ENCODE measurements around the gene EDEM3.

The EDEM3 gene

GRCh38 chr1:184646824-184647223 is 107.8 kb downstream of the EDEM3 start:
- no peak overlapping the region for H3K18ac ChIP-seq (ENCODE audit: low read length)
- no peak overlapping the region for H4K8ac ChIP-seq (ENCODE audit: low read depth, low read length)
- no peak overlapping the region for H4K91ac ChIP-seq (ENCODE audit: low read depth, low read length)
- no peak overlapping the region for H3K14ac ChIP-seq (ENCODE audit: low read length)
- H2AFZ ChIP-seq (ENCODE audit: insufficient read depth, low read length, poor library complexity): no peak overlapping the region
- no peak for DNase-seq
- WGBS (ENCODE audit: extremely low coverage, insufficient coverage, insufficient read length): no CpG with 5 or more reads among the region's 3 CpGs
- H3K4ac ChIP-seq (ENCODE audit: low read depth, low read length): no peak overlapping the region
- no peak overlapping the region for H2BK5ac ChIP-seq (ENCODE audit: low read depth, low read length, poor library complexity)
- H3K4me3 ChIP-seq (ENCODE audit: low read depth, low read length): peak overlapping the region; percentile 11
- H3K23ac ChIP-seq (ENCODE audit: low read length): no peak overlapping the region
- H2BK120ac ChIP-seq (ENCODE audit: insufficient read depth, low read length, poor library complexity): no peak overlapping the region
- H3K9ac ChIP-seq (ENCODE audit: low read length): no peak overlapping the region
- no peaks in the 10 kb centered on the region for H3K27me3 ChIP-seq (ENCODE audit: insufficient read depth, low read length)
- H3K79me1 ChIP-seq (ENCODE audit: low read length): no peaks in the 10 kb centered on the region
- no peak overlapping the region for H2AK5ac ChIP-seq (ENCODE audit: low read length)
- no peak overlapping the region for H3K27ac ChIP-seq (ENCODE audit: low read depth, low read length)
- no peak overlapping the region for H3K4me2 ChIP-seq (ENCODE audit: low read length)
- H3K79me2 ChIP-seq (ENCODE audit: control insufficient read depth, insufficient read depth, low read length, poor library complexity): no peaks in the 10 kb centered on the region
- no peaks in the 10 kb centered on the region for H3K9me3 ChIP-seq (ENCODE audit: insufficient read depth, low read depth, low read length)
- H3K36me3 ChIP-seq (ENCODE audit: control insufficient read depth in 1 of 2, insufficient read depth in 2 of 2, low read length in 2 of 2): no peaks in the 10 kb centered on the region
- H3K4me1 ChIP-seq (ENCODE audit: control insufficient read depth in 1 of 2, insufficient read depth in 2 of 2, low read length in 2 of 2): peaks cover 0 to 2% of the 10 kb centered on the region in 2 experiments
- H4K12ac ChIP-seq (ENCODE audit: low read depth, low read length): no peak overlapping the region
- H2BK12ac ChIP-seq (ENCODE audit: low read length): no peak overlapping the region

DNA sequence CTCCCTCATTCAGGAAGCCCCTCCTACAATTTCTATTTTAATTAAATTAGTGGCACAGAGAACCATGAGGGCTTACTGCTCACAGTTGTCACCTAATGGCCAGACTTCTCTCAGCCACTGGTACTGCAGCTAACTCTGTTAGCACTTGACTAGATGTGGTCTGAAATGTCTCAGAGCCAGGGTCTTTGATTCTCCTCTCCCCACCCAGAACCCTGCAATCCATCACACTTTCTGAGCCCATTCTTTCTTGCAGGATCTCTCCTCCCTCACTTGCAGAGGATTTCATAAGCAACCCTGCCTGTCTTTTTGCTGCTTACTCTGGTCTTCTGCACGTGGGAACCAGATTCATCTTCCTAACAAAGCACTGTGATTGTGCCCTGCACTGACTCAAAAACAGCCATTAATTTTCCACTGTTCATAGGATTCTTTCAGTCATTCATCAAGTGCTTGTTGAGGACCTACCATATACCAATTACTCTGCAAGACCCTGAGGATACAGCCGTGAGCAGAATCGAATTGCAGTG is 108.4 kb downstream of the EDEM3 start:
- H3K4me2 ChIP-seq (ENCODE audit: low read length): no peak overlapping the region
- no peak overlapping the region for H3K18ac ChIP-seq (ENCODE audit: low read length)
- H2BK120ac ChIP-seq (ENCODE audit: insufficient read depth, low read length, poor library complexity): no peak overlapping the region
- no peak for DNase-seq
- no peaks in the 10 kb centered on the region for H3K9me3 ChIP-seq (ENCODE audit: insufficient read depth, low read depth, low read length)
- no peak overlapping the region for H2AFZ ChIP-seq (ENCODE audit: insufficient read depth, low read length, poor library complexity)
- H2AK5ac ChIP-seq (ENCODE audit: low read length): no peak overlapping the region
- H3K14ac ChIP-seq (ENCODE audit: low read length): no peak overlapping the region
- no peak overlapping the region for H4K12ac ChIP-seq (ENCODE audit: low read depth, low read length)
- H2BK5ac ChIP-seq (ENCODE audit: low read depth, low read length, poor library complexity): no peak overlapping the region
- no CpG with 5 or more reads among the region's 3 CpGs for WGBS (ENCODE audit: extremely low coverage, insufficient coverage, insufficient read length)
- H3K27ac ChIP-seq (ENCODE audit: low read depth, low read length): no peak overlapping the region
- no peaks in the 10 kb centered on the region for H3K79me2 ChIP-seq (ENCODE audit: control insufficient read depth, insufficient read depth, low read length, poor library complexity)
- no peaks in the 10 kb centered on the region for H3K27me3 ChIP-seq (ENCODE audit: insufficient read depth, low read length)
- H4K8ac ChIP-seq (ENCODE audit: low read depth, low read length): no peak overlapping the region
- H3K79me1 ChIP-seq (ENCODE audit: low read length): no peaks in the 10 kb centered on the region
- no peak overlapping the region for H3K23ac ChIP-seq (ENCODE audit: low read length)
- no peak overlapping the region for H2BK12ac ChIP-seq (ENCODE audit: low read length)
- H3K4me3 ChIP-seq (ENCODE audit: low read depth, low read length): no peak overlapping the region
- no peak overlapping the region for H3K4ac ChIP-seq (ENCODE audit: low read depth, low read length)
- H3K36me3 ChIP-seq (ENCODE audit: control insufficient read depth in 1 of 2, insufficient read depth in 2 of 2, low read length in 2 of 2): no peaks in the 10 kb centered on the region
- peaks cover 0 to 2% of the 10 kb centered on the region in 2 experiments for H3K4me1 ChIP-seq (ENCODE audit: control insufficient read depth in 1 of 2, insufficient read depth in 2 of 2, low read length in 2 of 2)
- H3K9ac ChIP-seq (ENCODE audit: low read length): no peak overlapping the region
- no peak overlapping the region for H4K91ac ChIP-seq (ENCODE audit: low read depth, low read length)

DNA sequence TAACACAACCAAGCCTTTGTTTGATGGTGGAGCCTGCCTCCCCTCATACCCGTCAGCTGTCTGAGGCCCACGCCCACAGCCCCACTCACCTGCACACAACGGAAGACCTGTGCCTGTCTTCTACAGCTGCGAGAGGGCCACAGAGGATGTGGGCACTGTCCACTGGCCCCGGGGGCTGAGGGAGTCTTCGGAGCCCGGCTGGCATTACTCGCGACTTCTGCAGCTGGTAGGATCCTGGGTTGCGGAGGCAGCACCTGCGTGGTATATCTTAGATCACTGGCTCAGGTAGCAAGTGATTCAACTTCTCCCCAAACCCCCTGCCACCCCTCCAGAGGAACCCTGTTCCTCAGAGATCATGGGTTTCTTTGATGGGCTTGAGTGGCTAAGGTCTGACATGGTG is 109.9 kb downstream of the EDEM3 start:
- no peak overlapping the region for H2AK5ac ChIP-seq (ENCODE audit: low read length)
- H3K9ac ChIP-seq (ENCODE audit: low read length): no peak overlapping the region
- H3K4ac ChIP-seq (ENCODE audit: low read depth, low read length): no peak overlapping the region
- H4K8ac ChIP-seq (ENCODE audit: low read depth, low read length): no peak overlapping the region
- H3K23ac ChIP-seq (ENCODE audit: low read length): no peak overlapping the region
- no peaks in the 10 kb centered on the region for H3K27me3 ChIP-seq (ENCODE audit: insufficient read depth, low read length)
- H4K12ac ChIP-seq (ENCODE audit: low read depth, low read length): no peak overlapping the region
- no peak overlapping the region for H3K27ac ChIP-seq (ENCODE audit: low read depth, low read length)
- no peaks in the 10 kb centered on the region for H3K79me2 ChIP-seq (ENCODE audit: control insufficient read depth, insufficient read depth, low read length, poor library complexity)
- no peak overlapping the region for H2AFZ ChIP-seq (ENCODE audit: insufficient read depth, low read length, poor library complexity)
- H3K36me3 ChIP-seq (ENCODE audit: control insufficient read depth in 1 of 2, insufficient read depth in 2 of 2, low read length in 2 of 2): no peaks in the 10 kb centered on the region
- H3K9me3 ChIP-seq (ENCODE audit: insufficient read depth, low read depth, low read length): no peaks in the 10 kb centered on the region
- H2BK5ac ChIP-seq (ENCODE audit: low read depth, low read length, poor library complexity): no peak overlapping the region
- H3K4me2 ChIP-seq (ENCODE audit: low read length): no peak overlapping the region
- H3K4me3 ChIP-seq (ENCODE audit: low read depth, low read length): no peak overlapping the region
- DNase-seq: no peak
- no peak overlapping the region for H3K18ac ChIP-seq (ENCODE audit: low read length)
- H4K91ac ChIP-seq (ENCODE audit: low read depth, low read length): no peak overlapping the region
- WGBS (ENCODE audit: extremely low coverage, insufficient coverage, insufficient read length): no CpG with 5 or more reads among the region's 11 CpGs
- no peak overlapping the region for H2BK12ac ChIP-seq (ENCODE audit: low read length)
- no peak overlapping the region for H3K14ac ChIP-seq (ENCODE audit: low read length)
- H3K79me1 ChIP-seq (ENCODE audit: low read length): no peaks in the 10 kb centered on the region
- H3K4me1 ChIP-seq (ENCODE audit: control insufficient read depth in 1 of 2, insufficient read depth in 2 of 2, low read length in 2 of 2): peaks cover 0 to 2% of the 10 kb centered on the region in 2 experiments
- no peak overlapping the region for H2BK120ac ChIP-seq (ENCODE audit: insufficient read depth, low read length, poor library complexity)

- Histone ChIP-seq H4K8ac (ENCODE audit: low read depth, low read length) (no peak overlapping the region), H3K23ac (ENCODE audit: low read length) (no peak overlapping the region), H3K4me3 (ENCODE audit: low read depth, low read length) (no peak overlapping the region)
Observed at GRCh38 chr1:184643661-184644060, 111.0 kb downstream of the EDEM3 start.

More at GRCh38 chr1:184643661-184644060, 111.0 kb downstream of the EDEM3 start:
- H3K4me2 ChIP-seq (ENCODE audit: low read length): no peak overlapping the region
- H3K27ac ChIP-seq (ENCODE audit: low read depth, low read length): no peak overlapping the region
- H3K27me3 ChIP-seq (ENCODE audit: insufficient read depth, low read length): no peaks in the 10 kb centered on the region
- no peak overlapping the region for H2BK120ac ChIP-seq (ENCODE audit: insufficient read depth, low read length, poor library complexity)
- H2BK5ac ChIP-seq (ENCODE audit: low read depth, low read length, poor library complexity): no peak overlapping the region
- no peak for DNase-seq
- no peaks in the 10 kb centered on the region for H3K36me3 ChIP-seq (ENCODE audit: control insufficient read depth in 1 of 2, insufficient read depth in 2 of 2, low read length in 2 of 2)
- H2AK5ac ChIP-seq (ENCODE audit: low read length): no peak overlapping the region
- H3K14ac ChIP-seq (ENCODE audit: low read length): no peak overlapping the region
- no peaks in the 10 kb centered on the region for H3K79me2 ChIP-seq (ENCODE audit: control insufficient read depth, insufficient read depth, low read length, poor library complexity)
- no CpG with 5 or more reads among the region's 1 CpG for WGBS (ENCODE audit: extremely low coverage, insufficient coverage, insufficient read length)
- no peak overlapping the region for H4K12ac ChIP-seq (ENCODE audit: low read depth, low read length)
- no peaks in the 10 kb centered on the region for H3K79me1 ChIP-seq (ENCODE audit: low read length)
- H3K9ac ChIP-seq (ENCODE audit: low read length): no peak overlapping the region
- no peak overlapping the region for H2AFZ ChIP-seq (ENCODE audit: insufficient read depth, low read length, poor library complexity)
- H3K9me3 ChIP-seq (ENCODE audit: insufficient read depth, low read depth, low read length): no peaks in the 10 kb centered on the region
- H3K4me1 ChIP-seq (ENCODE audit: control insufficient read depth in 1 of 2, insufficient read depth in 2 of 2, low read length in 2 of 2): peaks cover 0 to 2% of the 10 kb centered on the region in 2 experiments
- no peak overlapping the region for H3K4ac ChIP-seq (ENCODE audit: low read depth, low read length)
- H4K91ac ChIP-seq (ENCODE audit: low read depth, low read length): no peak overlapping the region
- H3K18ac ChIP-seq (ENCODE audit: low read length): no peak overlapping the region
- H2BK12ac ChIP-seq (ENCODE audit: low read length): no peak overlapping the region
